Lung (tissue), 12 donors: ENCODE results near the gene HPS4. TPM values are rescaled to one million over a fixed set of nuclear protein-coding genes. Genes with fewer than 3 reads are reported as not detected.
A peak's percentile ranks its signal among the peaks of the same experiment; 100 is the strongest.

ENCODE experiments used
- ATAC-seq: fragments of 200-7000 bp; cut with Tn5 transposase; one replicate; pipeline ENCODE4 v1.9.1; 2020; ENCODE audit warnings: moderate number of reproducible peaks; ENCODE audit not compliant: insufficient read depth, low FRiP score
- DNase-seq, 3 donors: peaks; one replicate each; pipeline ENCODE4 v3.0.0-alpha.2; 2013 to 2017
- H3K27ac ChIP-seq, 2 donors: one replicate each; pipeline ENCODE4 v1.5.1; 2013; ENCODE audit warnings: mild to moderate bottlenecking in 2 of 2, moderate library complexity in 2 of 2, control low read depth in 1 of 2, inconsistent platforms in 1 of 2, low read depth in 1 of 2, low read length in 1 of 2
- H3K27me3 ChIP-seq, 3 donors: one replicate each; pipeline ENCODE4 v1.5.1; 2013; ENCODE audit warnings: low read length in 2 of 3; ENCODE audit not compliant: control insufficient read depth in 3 of 3, insufficient read depth in 3 of 3
- H3K36me3 ChIP-seq, 4 donors: one replicate each; pipeline ENCODE4 v1.5.1; 2013; ENCODE audit warnings: low read length in 4 of 4, mild to moderate bottlenecking in 1 of 4, moderate library complexity in 1 of 4; ENCODE audit not compliant: control insufficient read depth in 4 of 4, insufficient read depth in 4 of 4
- H3K4me1 ChIP-seq, 5 donors: one replicate each; pipeline ENCODE4 v1.5.1; 2013; ENCODE audit warnings: low read length in 5 of 5, mild to moderate bottlenecking in 2 of 5, moderate library complexity in 1 of 5; ENCODE audit not compliant: control insufficient read depth in 5 of 5, insufficient read depth in 5 of 5
- H3K4me3 ChIP-seq: one replicate; pipeline ENCODE4 v1.5.1; 2013; ENCODE audit warnings: mild to moderate bottlenecking, control low read depth, moderate library complexity
- H3K9ac ChIP-seq, 2 donors: one replicate each; pipeline ENCODE4 v1.5.1; 2013; ENCODE audit warnings: low read length in 2 of 2, control low read depth in 1 of 2; ENCODE audit not compliant: insufficient read depth in 1 of 2
- H3K9me3 ChIP-seq, 4 donors: one replicate each; pipeline ENCODE4 v1.5.1; 2013; ENCODE audit warnings: low read length in 3 of 4, mild to moderate bottlenecking in 1 of 4, moderate library complexity in 1 of 4; ENCODE audit not compliant: control insufficient read depth in 4 of 4, insufficient read depth in 3 of 4
- CTCF ChIP-seq: IDR thresholded peaks from 2 replicates; pipeline ENCODE4 v1.5.1; 2012; ENCODE audit warnings: mild to moderate bottlenecking; ENCODE audit errors: control extremely low read depth, extremely low read depth
- WGBS, 2 donors: extraction: QIAGEN DNeasy Blood & Tissue Kit; methylation state at CpG; one replicate each; pipeline ENCODE4 v1.1.7; 2013; 5-methylcytosine and 5-hydroxymethylcytosine counted together
- polyA plus RNA-seq, 2 donors: library from polyadenylated mRNA; stranded (reverse); fragments of 200-250 nt; gene quantifications; one replicate each; pipeline ENCODE4 v1.2.1, GENCODE V29; 2013
- total RNA-seq, 2 donors: library from RNA; depleted of rRNA in 1 of 2; stranded (reverse); fragments of >200 nt in 1 of 2; gene quantifications; one replicate each; pipeline ENCODE4 v1.2.1, GENCODE V29; 2014 to 2021
- donor health status: control.
- donor health status: control.
- donor health status: Bipolar disorder and iron deficiency.
- donor health status: healthy.
- donor health status: DM: yes; HTN: yes; CAD: no.

HPS4 gene
- total and polyA plus RNA-seq, 4 donors = 14.0 to 48.5 (median 23.4) TPM

- H3K9me3 ChIP-seq = no peaks in the 10 kb centered on the region
- WGBS, 2 donors = 91 to 93% methylated on average over 3 of the region's 3 CpGs
- no peaks in the 10 kb centered on the region for H3K4me1 ChIP-seq
- DNase-seq (no peak), ATAC-seq (no peak)
- no peak for TF ChIP-seq CTCF
- H3K36me3 ChIP-seq = peaks cover 30 to 50% (median 38%) of the 10 kb centered on the region in 4 donors
- H3K27me3 ChIP-seq = no peaks in the 10 kb centered on the region
- no peak overlapping the region for H3K9ac ChIP-seq
- H3K27ac ChIP-seq = no peak overlapping the region
- no peak overlapping the region for H3K4me3 ChIP-seq
Observed at GRCh38 chr22:26462641-26463040, 20.9 kb downstream of the HPS4 start.

- Histone ChIP-seq H3K9ac (no peak overlapping the region), H3K27me3 (no peaks in the 10 kb centered on the region), H3K4me1 (no peaks in the 10 kb centered on the region), H3K4me3 (no peak overlapping the region), H3K36me3 (peaks cover 30 to 52% (median 40%) of the 10 kb centered on the region in 4 donors), H3K27ac (no peak overlapping the region), H3K9me3 (no peaks in the 10 kb centered on the region)
- DNase-seq = no peak
- WGBS, 2 donors = 90 to 96% methylated on average over 5 of the region's 5 CpGs
- no peak for TF ChIP-seq CTCF
- ATAC-seq = no peak
Observed at GRCh38 chr22:26462051-26462450, 21.5 kb downstream of the HPS4 start.

- no peak for TF ChIP-seq CTCF
Observed at GRCh38 chr22:26461188-26461810, 22.3 kb downstream of the HPS4 start.

GRCh38 chr22:26460202-26460601, 23.4 kb downstream of the HPS4 start:
- H3K4me1 ChIP-seq = no peaks in the 10 kb centered on the region
- H3K36me3 ChIP-seq = peaks cover 24 to 47% (median 39%) of the 10 kb centered on the region in 4 donors
- no peak for TF ChIP-seq CTCF
- H3K9me3 ChIP-seq = no peaks in the 10 kb centered on the region
- H3K4me3 ChIP-seq = no peak overlapping the region
- H3K27ac ChIP-seq = no peak overlapping the region
- DNase-seq (no peak), ATAC-seq (no peak)
- no peaks in the 10 kb centered on the region for H3K27me3 ChIP-seq
- no peak overlapping the region for H3K9ac ChIP-seq
- WGBS, 2 donors = 86 to 88% methylated on average over 6 of the region's 6 CpGs

More at GRCh38 chr22:26461188-26461810, 22.3 kb downstream of the HPS4 start:
- H3K9ac ChIP-seq = no peak overlapping the region
- H3K4me1 ChIP-seq = no peaks in the 10 kb centered on the region
- no peaks in the 10 kb centered on the region for H3K9me3 ChIP-seq
- no peak overlapping the region for H3K27ac ChIP-seq
- no peak overlapping the region for H3K4me3 ChIP-seq
- peaks cover 30 to 51% (median 38%) of the 10 kb centered on the region in 4 donors for H3K36me3 ChIP-seq
- peak in 2 of 3 donors; percentile 20 to 34 for DNase-seq
- WGBS, 2 donors = 42% methylated on average over 3 of the region's 3 CpGs
- no peak for ATAC-seq
- no peaks in the 10 kb centered on the region for H3K27me3 ChIP-seq
